HG02973 (cell line): ENCODE results near the gene GPR33.
"Not testable (repeated sequence)": the region's sequence is repeated elsewhere in the genome, so short reads cannot be mapped to it uniquely, and the experiment has no call there.

Source experiments
- ATAC-seq: cut with Tn5 transposase; IDR thresholded peaks from one replicate; pipeline ENCODE4 v1.9.1; 2021; ENCODE audit warnings: moderate library complexity; ENCODE audit not compliant: unreplicated experiment

GPR33 gene

GRCh38 chr14:31461545-31461944 is 26.3 kb downstream of the GPR33 start:
- no peak for ATAC-seq

GRCh38 chr14:31457665-31458659 is 29.9 kb downstream of the GPR33 start:
- no peak for ATAC-seq

DNA sequence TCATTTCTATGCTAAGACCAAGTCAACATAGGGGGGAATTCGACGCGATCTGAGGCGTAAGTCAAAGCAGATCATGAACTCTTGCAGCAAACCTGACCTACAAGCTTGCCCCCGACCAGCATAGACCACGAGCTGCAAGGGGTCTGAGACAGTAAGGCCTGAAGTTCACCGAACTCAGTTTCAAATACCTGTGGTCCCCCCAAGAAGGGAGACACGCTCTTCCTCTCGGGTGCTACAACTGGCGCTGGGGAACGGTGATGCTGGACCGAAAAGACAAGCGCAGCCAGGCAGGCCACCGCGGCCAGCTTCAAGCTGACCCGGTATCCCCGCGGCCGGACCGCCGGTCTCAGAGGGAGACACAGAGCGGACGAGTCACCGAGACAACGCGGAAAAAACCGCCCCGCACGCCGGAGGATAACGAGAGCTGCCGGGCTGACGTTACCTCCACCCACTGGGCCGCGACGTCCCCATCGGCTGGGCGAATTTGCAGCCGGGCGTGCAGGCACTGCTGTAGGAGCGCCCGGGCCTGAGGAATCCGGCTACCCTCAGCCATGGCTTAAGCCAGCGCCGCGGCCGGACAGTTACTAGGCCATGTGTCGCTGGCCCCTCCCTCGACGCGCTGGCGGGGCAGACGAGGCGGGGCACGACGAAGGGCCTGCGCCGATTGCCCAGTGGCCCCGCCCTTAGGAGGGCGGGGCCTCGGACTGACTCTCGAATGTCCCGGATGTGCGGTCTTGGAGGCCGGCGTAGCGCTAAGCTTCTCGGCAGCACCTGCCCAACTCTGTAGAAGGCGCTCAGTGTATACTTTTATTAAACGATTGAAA is 30.8 kb downstream of the GPR33 start, which contains the start of gene DTD2:
Gene DTD2 (minus strand): TSS at position 666 of the 824 bp plus-strand sequence. CDS start 113 bp downstream, at position 553.
- peak; percentile 97 for ATAC-seq

DNA sequence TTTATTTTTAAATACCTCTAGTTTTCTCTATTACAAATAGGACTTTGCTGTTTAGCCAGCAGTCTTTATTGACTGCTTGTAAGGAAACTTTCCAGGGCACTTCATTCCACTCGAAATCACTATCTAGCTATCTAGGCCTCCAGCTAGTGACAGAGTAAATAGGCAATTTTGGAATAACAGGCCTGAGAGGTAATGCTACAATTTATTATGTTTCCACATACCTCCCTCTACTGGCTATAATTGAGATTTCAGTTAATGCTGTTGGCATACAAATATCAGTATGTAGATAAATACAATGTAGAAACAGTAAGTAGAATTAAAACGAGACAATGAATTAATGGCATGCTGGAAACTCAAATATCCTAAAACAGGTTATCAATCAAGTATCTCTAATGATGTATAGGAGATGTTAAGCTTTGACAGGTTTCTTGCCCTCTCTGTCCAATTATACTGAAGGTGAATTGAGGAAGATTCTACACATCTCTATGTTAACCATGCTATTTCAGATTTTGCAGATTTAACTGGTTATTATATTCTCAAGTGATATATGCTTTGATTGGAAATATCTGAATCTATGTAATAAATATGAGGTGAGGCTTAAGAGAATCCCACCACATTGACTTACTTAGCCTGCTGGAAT is 37.7 kb downstream of the GPR33 start:
- ATAC-seq = no peak

DNA sequence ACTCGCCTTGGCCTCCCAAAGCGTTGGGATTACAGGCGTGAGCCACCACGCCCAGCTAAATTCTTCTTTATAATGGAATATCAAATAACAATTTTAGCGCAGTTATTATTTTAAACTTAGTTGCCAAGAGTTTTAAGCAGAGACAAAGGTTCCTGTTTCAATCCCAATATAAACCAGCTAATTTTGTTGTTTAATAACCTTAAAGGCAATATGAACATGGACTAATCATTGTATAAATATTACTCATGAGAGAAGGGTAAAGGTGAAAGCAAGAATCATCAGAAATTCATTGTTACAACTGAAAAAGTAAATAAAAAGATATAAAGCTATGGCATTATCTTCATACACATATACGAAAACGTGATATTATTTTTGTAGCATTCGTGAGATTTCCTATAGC is 38.7 kb downstream of the GPR33 start:
- ATAC-seq = no peak

DNA sequence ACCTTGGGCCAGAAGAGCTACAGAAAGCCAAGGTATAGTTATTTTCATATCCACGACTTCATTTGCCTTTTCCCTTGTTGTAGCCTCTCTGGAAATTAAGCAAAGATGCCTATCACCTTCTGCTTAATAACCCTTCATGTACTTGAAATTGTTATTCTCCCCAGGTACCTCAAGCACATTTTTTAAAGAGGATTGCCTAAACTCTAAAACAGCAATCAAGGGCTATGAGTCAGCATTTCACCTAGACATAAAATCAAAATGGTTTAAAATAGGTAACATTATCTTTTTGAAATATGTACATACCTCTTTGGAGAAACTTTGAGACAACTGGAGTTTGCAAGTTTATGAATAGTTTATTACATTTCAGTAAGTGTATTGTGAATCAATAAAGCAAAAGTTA is 42.1 kb downstream of the GPR33 start:
- ATAC-seq = no peak

GRCh38 chr14:31442284-31442683 is 45.6 kb downstream of the GPR33 start:
- no peak for ATAC-seq

GRCh38 chr14:31441273-31442111 is 46.3 kb downstream of the GPR33 start:
- no peak for ATAC-seq

GRCh38 chr14:31440280-31440679 is 47.6 kb downstream of the GPR33 start:
- ATAC-seq = no peak

DNA sequence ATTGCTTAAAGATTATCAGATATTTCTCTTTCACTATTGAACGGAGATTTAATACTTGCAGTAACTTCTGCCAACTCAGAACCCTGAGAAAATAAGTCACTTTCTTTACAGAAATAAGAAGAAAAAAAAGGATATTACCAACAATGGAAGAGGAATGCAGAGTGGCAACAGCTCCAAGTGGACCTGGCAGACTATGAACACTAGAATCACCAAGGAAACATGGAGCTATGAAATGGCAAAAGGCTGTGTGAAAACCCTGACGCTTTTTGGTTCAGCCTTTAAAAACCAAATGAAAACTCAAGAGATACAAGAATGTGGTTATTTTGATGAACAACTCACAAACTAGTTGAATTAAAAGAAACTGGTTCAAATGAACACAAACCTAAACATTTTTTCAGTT is 48.3 kb downstream of the GPR33 start:
- no peak for ATAC-seq

DNA sequence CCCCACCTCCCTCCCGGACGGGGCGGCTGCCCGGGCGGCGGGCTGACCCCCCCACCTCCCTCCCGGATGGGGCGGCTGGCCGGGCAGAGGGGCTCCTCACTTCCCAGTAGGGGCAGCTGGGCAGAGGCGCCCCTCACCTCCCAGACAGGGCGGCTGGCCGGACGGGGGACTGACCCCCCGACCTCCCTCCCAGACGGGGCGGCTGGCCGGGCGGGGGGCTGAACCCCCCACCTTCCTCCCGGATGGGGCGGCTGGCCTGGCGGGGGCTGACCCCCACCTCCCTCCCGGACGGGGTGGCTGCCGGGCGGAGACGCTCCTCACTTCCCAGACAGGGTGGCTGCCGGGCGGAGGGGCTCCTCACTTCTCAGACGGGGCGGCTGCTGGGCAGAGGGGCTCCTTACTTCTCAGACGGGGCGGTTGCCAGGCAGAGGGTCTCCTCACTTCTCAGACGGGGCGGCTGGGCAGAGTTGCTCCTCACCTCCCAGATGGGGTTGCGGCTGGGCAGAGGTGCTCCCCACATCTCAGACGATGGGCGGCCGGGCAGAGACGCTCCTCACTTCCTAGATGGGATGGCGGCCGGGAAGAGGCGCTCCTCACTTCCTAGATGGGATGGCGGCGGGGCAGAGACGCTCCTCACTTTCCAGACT is 50.7 kb downstream of the GPR33 start:
- not testable (repeated sequence) for ATAC-seq

DNA sequence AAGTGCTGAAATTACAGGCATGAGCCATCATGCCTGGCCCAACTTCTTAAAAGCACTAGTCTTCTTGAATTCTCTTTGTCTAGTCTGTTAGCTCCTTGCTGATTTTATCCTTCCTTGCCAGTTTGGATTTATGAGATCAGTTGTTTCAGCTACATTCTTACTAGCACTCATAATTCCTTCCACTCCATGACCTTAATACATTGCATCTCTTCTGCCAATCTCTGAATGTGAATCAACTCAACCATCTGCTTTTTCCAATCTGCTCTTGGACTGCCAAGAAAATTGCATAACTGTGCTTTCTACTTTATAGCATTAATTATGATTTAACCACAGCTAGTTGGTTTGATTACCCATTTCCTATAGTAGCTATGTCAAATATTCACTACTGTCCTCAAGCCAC is 52.6 kb downstream of the GPR33 start:
- no peak for ATAC-seq
